GM19397 (cell line): ENCODE data around the gene SULF2.

Experiments
- ATAC-seq: cut with Tn5 transposase; IDR thresholded peaks from one replicate; pipeline ENCODE4 v1.9.1; 2021; ENCODE audit warnings: mild to moderate bottlenecking, moderate library complexity; ENCODE audit not compliant: unreplicated experiment

SULF2 gene

GRCh38 chr20:47612670-47613069, 172.6 kb downstream of the SULF2 start:
- ATAC-seq = no peak

- no peak for ATAC-seq
These were observed 173.5 kb downstream of the SULF2 start for GRCh38 chr20:47611785-47612184.

DNA sequence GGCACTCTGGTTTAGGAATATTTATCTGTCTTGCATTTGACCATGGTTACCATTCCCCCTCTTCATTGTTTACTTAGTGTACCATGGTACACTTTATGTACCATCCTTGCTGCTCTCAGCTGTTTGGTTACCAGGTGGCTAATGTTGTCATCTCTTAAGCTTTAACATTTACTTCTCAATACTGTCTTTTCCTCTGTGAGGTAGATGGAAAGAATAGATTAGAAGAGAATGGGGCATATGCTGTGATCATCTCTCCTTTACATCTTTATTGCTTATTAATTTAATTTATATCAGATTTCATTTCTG, 174.4 kb downstream of the SULF2 start:
- no peak for ATAC-seq

DNA sequence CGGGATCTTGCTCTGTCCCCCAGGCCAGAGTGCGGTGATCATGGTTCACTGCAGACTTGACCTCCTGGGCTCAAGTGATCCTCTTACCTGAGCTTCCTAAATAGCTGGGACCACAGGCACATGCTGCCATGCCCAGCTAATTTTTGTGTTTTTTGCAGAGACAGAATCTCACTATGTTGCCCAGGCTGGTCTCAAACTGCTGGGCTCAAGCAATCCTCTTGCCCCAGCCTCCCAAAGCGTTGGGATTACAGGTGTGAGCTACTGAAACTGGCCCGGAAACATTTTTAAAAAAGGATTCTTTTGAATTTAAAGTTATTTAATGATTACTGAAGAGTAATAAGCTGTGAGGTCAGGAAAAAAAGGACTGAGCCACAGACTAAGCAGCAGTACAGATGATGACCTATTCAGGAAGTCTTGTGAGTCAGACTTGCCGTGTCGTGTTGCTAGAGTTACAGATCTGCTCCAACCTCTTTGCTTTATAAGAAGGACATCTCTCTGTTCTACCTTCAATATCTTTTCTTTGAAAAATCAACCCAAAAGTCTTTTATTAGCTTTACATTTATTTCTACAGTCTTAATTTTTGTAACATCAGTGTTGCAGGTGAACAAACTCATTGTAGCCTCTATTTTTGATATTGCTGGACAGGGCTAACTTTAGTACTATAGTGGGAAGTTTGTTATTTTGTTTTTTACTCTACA, 174.9 kb downstream of the SULF2 start:
- ATAC-seq = no peak

DNA sequence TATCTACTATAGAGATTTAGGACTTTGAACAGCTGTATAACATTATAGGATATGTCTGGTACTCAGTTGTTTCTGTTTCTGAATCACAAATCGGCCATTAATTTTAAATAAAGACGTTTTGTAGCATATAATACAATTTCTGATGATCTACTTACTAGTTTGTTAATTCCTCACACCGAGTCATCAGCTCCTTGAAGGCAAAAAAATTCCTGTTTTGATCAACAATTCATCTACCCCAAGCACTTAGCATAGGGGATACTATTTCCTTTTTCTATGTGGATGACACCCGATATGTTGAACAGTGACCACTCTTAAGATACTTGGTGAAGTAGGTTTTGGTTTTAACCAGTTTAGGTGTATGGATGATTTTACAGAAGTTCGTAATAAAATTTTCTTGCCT, 176.3 kb downstream of the SULF2 start:
- no peak for ATAC-seq
